ENCODE data around the gene SLC39A7. TPM values are rescaled to one million over a fixed set of nuclear protein-coding genes. Genes with fewer than 3 reads are reported as not detected.

The SLC39A7 gene
- polyA plus RNA-seq, 2 of the 4 experiments (the other 2 are of a cell fraction), result 59.0 to 122 TPM

DNA sequence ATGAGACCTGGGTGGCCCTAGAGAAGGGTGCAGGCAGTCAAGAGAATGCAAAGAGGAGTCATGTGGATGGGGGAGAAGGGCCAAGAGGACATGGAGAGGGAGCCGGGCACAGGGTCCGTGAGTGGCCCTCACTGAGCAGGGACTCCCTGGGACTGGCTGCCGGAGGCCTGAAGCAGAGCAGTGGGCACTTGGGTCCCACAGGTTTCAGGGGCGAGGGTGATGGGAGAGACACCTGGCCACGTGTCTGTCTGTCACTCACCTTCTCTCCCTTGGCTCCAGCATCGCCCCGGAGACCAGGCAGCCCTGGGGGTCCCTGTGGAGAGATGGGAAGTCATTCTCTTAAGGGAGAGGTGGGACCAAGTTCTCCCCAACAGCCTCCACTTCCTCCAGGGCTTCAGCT is 33.9 kb upstream of the SLC39A7 start (continued):
- no peak for TF ChIP-seq MAFK (IDR thresholded peaks at IDR 0.05; ENCODE audit: partially characterized antibody)
- TF ChIP-seq CBX2 (IDR thresholded peaks at IDR 0.05; ENCODE audit: borderline replicate concordance, low read depth), result no peak
- TF ChIP-seq ZFP36 (IDR thresholded peaks at IDR 0.05; ENCODE audit: borderline replicate concordance, partially characterized antibody), result no peak
- TF ChIP-seq RCOR1 (IDR thresholded peaks at IDR 0.05; ENCODE audit: low read depth, low read length), result no peak
- TF ChIP-seq POLR2A (IDR thresholded peaks at IDR 0.05; ENCODE audit: low read length), result no peak
- no peak for TF ChIP-seq KDM5A (IDR thresholded peaks at IDR 0.05)

DNA sequence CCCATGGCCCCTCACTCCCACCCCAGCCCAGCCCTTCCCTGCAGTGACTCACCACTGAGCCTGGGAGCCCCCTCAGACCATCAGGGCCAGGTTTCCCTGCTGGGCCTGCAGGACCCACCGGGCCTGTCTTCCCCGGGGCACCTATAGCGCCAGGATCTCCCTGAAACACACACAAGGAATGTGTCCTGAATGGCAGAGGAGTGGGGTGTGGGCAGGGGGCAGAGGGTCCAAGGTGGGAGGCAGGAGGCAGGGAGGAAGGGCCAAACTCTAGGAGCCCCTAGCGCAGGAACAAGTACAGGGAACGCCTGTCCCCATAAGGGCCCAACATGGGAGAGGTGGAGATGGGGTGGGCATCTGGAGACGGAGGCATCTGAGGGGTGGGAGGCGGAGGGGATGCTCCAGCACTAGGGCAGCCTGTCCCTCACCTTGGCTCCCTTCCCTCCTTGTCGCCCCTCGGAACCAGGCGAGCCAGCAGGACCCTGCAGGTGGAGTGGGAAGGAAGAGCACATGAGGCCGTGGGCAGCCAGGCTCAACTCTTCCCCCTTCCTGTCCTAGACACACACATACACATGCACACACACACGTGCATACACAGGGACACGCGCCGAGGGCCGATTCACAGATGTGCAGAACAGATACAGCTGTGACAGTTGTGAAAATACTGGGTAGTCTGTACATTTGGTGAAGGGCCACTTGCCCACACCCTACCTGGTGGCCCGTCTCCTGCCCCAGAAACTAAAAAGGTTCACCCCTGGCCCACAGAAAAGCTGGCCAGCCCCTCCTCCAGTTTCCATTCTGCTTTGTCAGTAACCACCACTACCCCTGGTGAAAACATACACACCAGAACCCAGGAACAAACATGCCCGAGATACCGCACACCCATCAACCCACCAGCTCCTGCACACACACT is 33.0 kb upstream of the SLC39A7 start:
- 77% methylated on average over 15 of the region's 19 CpGs for WGBS (ENCODE audit: missing lambda C conversion rate)

DNA sequence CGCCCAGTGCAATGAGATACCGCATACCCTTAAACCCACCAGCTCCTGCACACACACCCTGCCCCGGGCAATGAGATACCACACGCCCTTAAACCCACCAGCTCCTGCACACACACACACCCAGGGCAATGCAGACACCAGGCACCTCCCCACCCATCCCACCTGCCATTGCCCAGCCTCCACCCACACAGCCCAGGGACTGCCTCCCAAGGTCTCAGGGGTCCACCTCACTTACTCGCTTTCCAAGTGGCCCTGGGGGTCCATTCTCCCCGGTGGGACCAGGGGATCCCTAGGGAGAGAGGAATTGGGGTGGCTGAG is 32.4 kb upstream of the SLC39A7 start:
- POLR2A ChIA-PET, result no interaction called here
- Histone ChIP-seq H3K27ac (no peak overlapping the region), H3K4me1 (no peaks in the 10 kb centered on the region), H3K4me2 (no peak overlapping the region), H3K4me3 (no peak overlapping the region), H3K9me3 (no peaks in the 10 kb centered on the region)
- TF ChIP-seq HOXA7 (CRISPR knock-in tag; IDR thresholded peaks at IDR 0.05), result no peak
- TF ChIP-seq RCOR1 (IDR thresholded peaks at IDR 0.05; ENCODE audit: low read depth, low read length), result no peak
- TF ChIP-seq ESRRA (IDR thresholded peaks at IDR 0.05; ENCODE audit: borderline replicate concordance, low read length), result no peak
- TF ChIP-seq, protein P1, sequence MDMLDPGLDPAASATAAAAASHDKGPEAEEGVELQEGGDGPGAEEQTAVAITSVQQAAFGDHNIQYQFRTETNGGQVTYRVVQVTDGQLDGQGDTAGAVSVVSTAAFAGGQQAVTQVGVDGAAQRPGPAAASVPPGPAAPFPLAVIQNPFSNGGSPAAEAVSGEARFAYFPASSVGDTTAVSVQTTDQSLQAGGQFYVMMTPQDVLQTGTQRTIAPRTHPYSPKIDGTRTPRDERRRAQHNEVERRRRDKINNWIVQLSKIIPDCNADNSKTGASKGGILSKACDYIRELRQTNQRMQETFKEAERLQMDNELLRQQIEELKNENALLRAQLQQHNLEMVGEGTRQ (IDR thresholded peaks at IDR 0.05), result no peak
- no peak for TF ChIP-seq RFX5 (IDR thresholded peaks at IDR 0.05)
- no peak for TF ChIP-seq EHF (CRISPR knock-in tag; IDR thresholded peaks at IDR 0.05)
- no peak for TF ChIP-seq FOXS1 (CRISPR knock-in tag; IDR thresholded peaks at IDR 0.05)
- FAIRE-seq (no peak), DNase-seq (ENCODE audit: low read depth in 1 of 2, low spot score in 1 of 2) (no peak), ATAC-seq (no peak)
- CTCF ChIA-PET, result no interaction called here
- 51% methylated on average over 4 of the region's 6 CpGs for WGBS (ENCODE audit: missing lambda C conversion rate)

More for the DNA sequence above, 33.0 kb upstream of the SLC39A7 start:
- H3K4me1 ChIP-seq, result no peaks in the 10 kb centered on the region
- ChIA-PET POLR2A (no interaction called here), CTCF (no interaction called here)
- no peaks in the 10 kb centered on the region for H3K9me3 ChIP-seq
- FAIRE-seq (no peak), DNase-seq (ENCODE audit: low read depth in 1 of 2, low spot score in 1 of 2) (no peak), ATAC-seq (no peak)
- TF ChIP-seq ZNF302 (CRISPR knock-in tag; IDR thresholded peaks at IDR 0.05) (no peak), FOSB (CRISPR knock-in tag; IDR thresholded peaks at IDR 0.05) (no peak), TFCP2L1 (CRISPR knock-in tag; IDR thresholded peaks at IDR 0.05) (no peak), POLR2AphosphoS2 (conservative IDR thresholded peaks at IDR 0.05; ENCODE audit: low read length) (no peak), RCOR1 (IDR thresholded peaks at IDR 0.05; ENCODE audit: low read depth, low read length) (no peak), NPAS2 (CRISPR knock-in tag; IDR thresholded peaks at IDR 0.05; ENCODE audit: borderline replicate concordance) (no peak), FOXS1 (CRISPR knock-in tag; IDR thresholded peaks at IDR 0.05) (no peak), PHF8 (IDR thresholded peaks at IDR 0.05; ENCODE audit: borderline replicate concordance, low read depth) (no peak), ESRRA (IDR thresholded peaks at IDR 0.05; ENCODE audit: borderline replicate concordance, low read length) (no peak), ZSCAN20 (CRISPR knock-in tag; IDR thresholded peaks at IDR 0.05) (no peak), RFX5 (IDR thresholded peaks at IDR 0.05) (no peak), NR3C1 (IDR thresholded peaks at IDR 0.05) (no peak), EP300 (IDR thresholded peaks at IDR 0.05) (no peak)
- TF ChIP-seq, protein P2, sequence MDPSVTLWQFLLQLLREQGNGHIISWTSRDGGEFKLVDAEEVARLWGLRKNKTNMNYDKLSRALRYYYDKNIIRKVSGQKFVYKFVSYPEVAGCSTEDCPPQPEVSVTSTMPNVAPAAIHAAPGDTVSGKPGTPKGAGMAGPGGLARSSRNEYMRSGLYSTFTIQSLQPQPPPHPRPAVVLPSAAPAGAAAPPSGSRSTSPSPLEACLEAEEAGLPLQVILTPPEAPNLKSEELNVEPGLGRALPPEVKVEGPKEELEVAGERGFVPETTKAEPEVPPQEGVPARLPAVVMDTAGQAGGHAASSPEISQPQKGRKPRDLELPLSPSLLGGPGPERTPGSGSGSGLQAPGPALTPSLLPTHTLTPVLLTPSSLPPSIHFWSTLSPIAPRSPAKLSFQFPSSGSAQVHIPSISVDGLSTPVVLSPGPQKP (IDR thresholded peaks at IDR 0.05; ENCODE audit: low read depth, low read length), result no peak
- TF ChIP-seq, protein P3, sequence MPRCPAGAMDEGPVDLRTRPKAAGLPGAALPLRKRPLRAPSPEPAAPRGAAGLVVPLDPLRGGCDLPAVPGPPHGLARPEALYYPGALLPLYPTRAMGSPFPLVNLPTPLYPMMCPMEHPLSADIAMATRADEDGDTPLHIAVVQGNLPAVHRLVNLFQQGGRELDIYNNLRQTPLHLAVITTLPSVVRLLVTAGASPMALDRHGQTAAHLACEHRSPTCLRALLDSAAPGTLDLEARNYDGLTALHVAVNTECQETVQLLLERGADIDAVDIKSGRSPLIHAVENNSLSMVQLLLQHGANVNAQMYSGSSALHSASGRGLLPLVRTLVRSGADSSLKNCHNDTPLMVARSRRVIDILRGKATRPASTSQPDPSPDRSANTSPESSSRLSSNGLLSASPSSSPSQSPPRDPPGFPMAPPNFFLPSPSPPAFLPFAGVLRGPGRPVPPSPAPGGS (IDR thresholded peaks at IDR 0.05), result no peak
- TF ChIP-seq, protein P4, sequence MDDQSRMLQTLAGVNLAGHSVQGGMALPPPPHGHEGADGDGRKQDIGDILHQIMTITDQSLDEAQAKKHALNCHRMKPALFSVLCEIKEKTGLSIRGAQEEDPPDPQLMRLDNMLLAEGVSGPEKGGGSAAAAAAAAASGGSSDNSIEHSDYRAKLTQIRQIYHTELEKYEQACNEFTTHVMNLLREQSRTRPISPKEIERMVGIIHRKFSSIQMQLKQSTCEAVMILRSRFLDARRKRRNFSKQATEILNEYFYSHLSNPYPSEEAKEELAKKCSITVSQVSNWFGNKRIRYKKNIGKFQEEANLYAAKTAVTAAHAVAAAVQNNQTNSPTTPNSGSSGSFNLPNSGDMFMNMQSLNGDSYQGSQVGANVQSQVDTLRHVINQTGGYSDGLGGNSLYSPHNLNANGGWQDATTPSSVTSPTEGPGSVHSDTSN (IDR thresholded peaks at IDR 0.05), result no peak
- H3K27ac ChIP-seq, result no peak overlapping the region
- H3K4me3 ChIP-seq, result no peak overlapping the region
- no peak overlapping the region for H3K4me2 ChIP-seq
